GM19395 (cell line): ENCODE results near the gene KEAP1.
"Not testable (repeated sequence)": the region's sequence is repeated elsewhere in the genome, so short reads cannot be mapped to it uniquely, and the experiment has no call there.

Source experiments
- ATAC-seq: cut with Tn5 transposase; IDR thresholded peaks from one replicate; pipeline ENCODE4 v1.9.1; 2021; ENCODE audit warnings: mild to moderate bottlenecking, moderate library complexity; ENCODE audit not compliant: unreplicated experiment

The KEAP1 gene

GRCh38 chr19:10500247-10500592, 2.9 kb downstream of the KEAP1 start:
- ATAC-seq, result no peak

GRCh38 chr19:10499550-10500246, 3.5 kb downstream of the KEAP1 start:
- no peak for ATAC-seq

- no peak for ATAC-seq
Measured at GRCh38 chr19:10497371-10497770, 5.8 kb downstream of the KEAP1 start.

GRCh38 chr19:10491472-10492047, 11.6 kb downstream of the KEAP1 start:
- ATAC-seq, result no peak

GRCh38 chr19:10486551-10486950, 16.6 kb downstream of the KEAP1 start:
- ATAC-seq, result no peak

- no peak for ATAC-seq
Measured at GRCh38 chr19:10478903-10479384, 24.2 kb downstream of the KEAP1 start.

- no peak for ATAC-seq
Measured at GRCh38 chr19:10478476-10478875, 24.7 kb downstream of the KEAP1 start.

GRCh38 chr19:10474962-10475451, 28.1 kb downstream of the KEAP1 start:
- no peak for ATAC-seq

GRCh38 chr19:10473192-10473591, 30.0 kb downstream of the KEAP1 start:
- ATAC-seq, result no peak

GRCh38 chr19:10471909-10472308, 31.2 kb downstream of the KEAP1 start:
- no peak for ATAC-seq

GRCh38 chr19:10468133-10468532, 35.0 kb downstream of the KEAP1 start:
- no peak for ATAC-seq

GRCh38 chr19:10467104-10467706, 36.0 kb downstream of the KEAP1 start:
- no peak for ATAC-seq

- no peak for ATAC-seq
Measured at GRCh38 chr19:10464456-10464855, 38.7 kb downstream of the KEAP1 start.

GRCh38 chr19:10462557-10462956, 40.6 kb downstream of the KEAP1 start:
- ATAC-seq, result no peak

GRCh38 chr19:10462042-10462441, 41.1 kb downstream of the KEAP1 start:
- not testable (repeated sequence) for ATAC-seq

- ATAC-seq, result peak; percentile 73
Measured at GRCh38 chr19:10461047-10461949, 41.9 kb downstream of the KEAP1 start.

GRCh38 chr19:10460714-10461046, 42.5 kb downstream of the KEAP1 start:
- ATAC-seq, result peak; percentile 20

GRCh38 chr19:10458733-10459132, 44.4 kb downstream of the KEAP1 start:
- ATAC-seq, result not testable (repeated sequence)

GRCh38 chr19:10454267-10454666, 48.9 kb downstream of the KEAP1 start:
- no peak for ATAC-seq

- ATAC-seq, result no peak
Measured at GRCh38 chr19:10453852-10454251, 49.3 kb downstream of the KEAP1 start.
